GM06990 (cell line): Measurements from ENCODE around the gene RNF150.

ENCODE experiments used
- DNase-seq: peaks from one replicate; pipeline ENCODE4 v3.0.0-alpha.2; 2011; ENCODE audit not compliant: insufficient read length; ENCODE audit errors: extremely low read depth
- H3K27me3 ChIP-seq: replicated peaks from 2 replicates; pipeline ENCODE4 v1.6.0; 2011; ENCODE audit warnings: low read length; ENCODE audit not compliant: control insufficient read depth, insufficient read depth
- H3K36me3 ChIP-seq: 2 replicates; pipeline ENCODE4 v1.5.1; 2011; ENCODE audit warnings: low read length; ENCODE audit not compliant: control insufficient read depth, insufficient read depth
- H3K4me3 ChIP-seq: replicated peaks from 2 replicates; pipeline ENCODE4 v1.5.1; 2011; ENCODE audit warnings: low read depth, mild to moderate bottlenecking, control low read depth, low read length
- CTCF ChIP-seq: IDR thresholded peaks from 2 replicates; pipeline ENCODE4 v1.5.1; 2011; ENCODE audit warnings: low read length, control low read depth, mild to moderate bottlenecking, inconsistent platforms; ENCODE audit not compliant: insufficient read depth, poor library complexity, severe bottlenecking

Gene RNF150

DNA sequence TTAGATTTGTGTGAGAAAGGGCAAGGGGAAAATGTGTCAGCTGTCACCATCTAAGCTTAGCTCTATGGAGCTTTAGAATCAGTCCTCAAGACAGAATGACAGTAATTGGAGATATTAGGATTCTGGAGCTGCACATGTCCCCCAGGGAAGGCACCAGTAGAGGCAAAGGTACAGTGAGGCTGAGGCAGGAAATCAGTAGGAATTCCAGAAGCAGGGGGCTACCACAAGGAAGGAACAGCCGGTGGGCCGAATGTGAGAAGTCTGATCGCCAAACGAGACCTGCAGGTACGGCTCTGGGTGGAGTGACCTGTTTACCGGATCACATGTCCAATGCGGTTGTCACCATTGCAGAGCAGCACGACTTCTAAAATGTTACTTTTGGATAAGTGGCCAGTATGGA is 52.6 kb downstream of the RNF150 start:
- DNase-seq, result no peak
- no peaks in the 10 kb centered on the region for H3K36me3 ChIP-seq
- no peaks in the 10 kb centered on the region for H3K27me3 ChIP-seq
- H3K4me3 ChIP-seq, result no peak overlapping the region
- TF ChIP-seq CTCF, result no peak

- no peak for TF ChIP-seq CTCF
- Histone ChIP-seq H3K27me3 (no peaks in the 10 kb centered on the region), H3K36me3 (no peaks in the 10 kb centered on the region), H3K4me3 (no peak overlapping the region)
- no peak for DNase-seq
Measured at GRCh38 chr4:141079393-141079930, 53.8 kb downstream of the RNF150 start.

DNA sequence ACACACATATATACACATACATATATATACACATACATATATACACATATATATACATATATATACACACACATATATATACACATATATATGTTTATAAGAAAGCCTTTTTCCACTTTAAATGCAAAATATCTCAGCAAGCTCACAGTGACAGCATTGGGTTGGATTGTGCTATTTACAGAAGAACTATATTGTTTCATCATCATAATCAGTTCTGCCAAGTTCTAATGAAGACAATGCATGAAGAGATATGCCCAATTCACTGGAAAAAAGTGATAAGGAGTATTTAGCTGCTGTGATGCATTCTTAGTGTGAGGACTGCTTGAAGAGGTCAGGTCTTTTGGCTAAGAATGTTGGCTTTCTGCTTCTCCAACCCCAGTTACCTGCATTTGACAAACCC is 54.4 kb downstream of the RNF150 start:
- TF ChIP-seq CTCF, result no peak
- Histone ChIP-seq H3K27me3 (no peaks in the 10 kb centered on the region), H3K36me3 (no peaks in the 10 kb centered on the region), H3K4me3 (no peak overlapping the region)
- no peak for DNase-seq

GRCh38 chr4:141077611-141078225 is 55.6 kb downstream of the RNF150 start:
- TF ChIP-seq CTCF, result no peak
- H3K4me3 ChIP-seq, result no peak overlapping the region
- H3K27me3 ChIP-seq, result no peaks in the 10 kb centered on the region
- H3K36me3 ChIP-seq, result no peaks in the 10 kb centered on the region
- no peak for DNase-seq

- Histone ChIP-seq H3K36me3 (no peaks in the 10 kb centered on the region), H3K4me3 (no peak overlapping the region), H3K27me3 (no peaks in the 10 kb centered on the region)
- no peak for TF ChIP-seq CTCF
- no peak for DNase-seq
Measured at GRCh38 chr4:141075553-141075952, 57.7 kb downstream of the RNF150 start.
